Thoracic aorta (tissue), 2 donors: ENCODE measurements around the gene GAB2. TPM values are rescaled to one million over a fixed set of nuclear protein-coding genes. Genes with fewer than 3 reads are reported as not detected.

ENCODE experiments used
- ATAC-seq: fragments of 150-250 bp; one replicate; pipeline ENCODE4 v1.8.0; 2017; ENCODE audit warnings: low read depth; ENCODE audit not compliant: insufficient number of reproducible peaks, low FRiP score
- DNase-seq: peaks from one replicate; pipeline ENCODE4 v3.0.0-alpha.2; 2020; ENCODE audit warnings: low spot score
- H3K27ac ChIP-seq, 2 donors: fragments of 200-600 bp; sonication (generic); 1 replicate in 1 of 2; 2 replicates in 1 of 2; pipeline ENCODE4 v1.5.1; 2016; ENCODE audit warnings: mild to moderate bottlenecking in 2 of 2, moderate library complexity in 2 of 2
- H3K27me3 ChIP-seq: fragments of 200-600 bp; sonication (generic); replicated peaks from 2 replicates; pipeline ENCODE4 v1.6.0; 2016; ENCODE audit warnings: mild to moderate bottlenecking; ENCODE audit not compliant: insufficient read depth
- H3K36me3 ChIP-seq: fragments of 200-600 bp; sonication (generic); one replicate; pipeline ENCODE4 v1.5.1; 2016
- H3K4me1 ChIP-seq, 2 donors: fragments of 200-600 bp; sonication (generic); 1 replicate in 1 of 2; 2 replicates in 1 of 2; pipeline versions ENCODE4 v1.5.1 to v1.6.0; 2016; ENCODE audit warnings: low read depth in 2 of 2, mild to moderate bottlenecking in 1 of 2; ENCODE audit not compliant: control insufficient read depth in 1 of 2
- H3K4me3 ChIP-seq: fragments of 200-600 bp; sonication (generic); 2 replicates; pipeline ENCODE4 v1.5.1; 2016; ENCODE audit warnings: mild to moderate bottlenecking
- H3K9me3 ChIP-seq: fragments of 200-600 bp; sonication (generic); 2 replicates; pipeline ENCODE4 v1.5.1; 2016
- CTCF ChIP-seq: fragments of 200-600 bp; sonication (generic); IDR thresholded peaks from one replicate; pipeline ENCODE4 v1.5.1; 2019; ENCODE audit warnings: antibody characterized with exemption
- total RNA-seq, 2 donors: library from RNA; depleted of rRNA; stranded (reverse); fragments of >200 nt; gene quantifications; one replicate each; pipeline versions ENCODE4 v1.1.0 to v1.2.3, GENCODE V29; 2016

The GAB2 gene
- total RNA-seq, 2 donors from 2014 or later, result 65.4 to 91.5 TPM

DNA sequence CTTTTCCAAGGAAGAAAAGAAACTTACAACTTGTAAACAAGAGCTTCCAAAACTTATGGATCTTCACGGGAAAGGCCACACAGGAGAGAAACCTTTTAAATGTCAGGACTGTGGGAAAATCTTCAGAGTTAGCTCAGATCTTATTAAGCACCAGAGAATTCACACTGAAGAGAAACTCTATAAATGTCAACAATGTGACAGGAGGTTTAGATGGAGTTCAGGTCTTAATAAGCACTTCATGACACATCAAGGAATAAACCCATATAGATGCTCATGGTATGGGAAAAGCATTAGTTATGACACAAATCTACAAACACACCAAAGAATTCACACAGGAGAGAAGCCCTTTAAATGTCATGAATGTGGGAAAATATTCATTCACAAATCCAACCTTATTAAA is 32.4 kb downstream of the GAB2 start:
- H3K27ac ChIP-seq, result no peak overlapping the region
- no peaks in the 10 kb centered on the region for H3K9me3 ChIP-seq
- no peaks in the 10 kb centered on the region for H3K36me3 ChIP-seq
- peaks cover 8 to 31% of the 10 kb centered on the region in 2 donors for H3K4me1 ChIP-seq
- no peak overlapping the region for H3K4me3 ChIP-seq
- no peak for DNase-seq
- H3K27me3 ChIP-seq, result no peaks in the 10 kb centered on the region
- no peak for ATAC-seq
- TF ChIP-seq CTCF, result no peak

- Histone ChIP-seq H3K4me1 (peaks cover 6 to 33% of the 10 kb centered on the region in 2 donors), H3K36me3 (no peaks in the 10 kb centered on the region), H3K27me3 (no peaks in the 10 kb centered on the region), H3K27ac (no peak overlapping the region), H3K4me3 (no peak overlapping the region), H3K9me3 (no peaks in the 10 kb centered on the region)
- ATAC-seq, result no peak
- DNase-seq, result no peak
- TF ChIP-seq CTCF, result no peak
These were observed 33.4 kb downstream of the GAB2 start for GRCh38 chr11:78384231-78384630.

DNA sequence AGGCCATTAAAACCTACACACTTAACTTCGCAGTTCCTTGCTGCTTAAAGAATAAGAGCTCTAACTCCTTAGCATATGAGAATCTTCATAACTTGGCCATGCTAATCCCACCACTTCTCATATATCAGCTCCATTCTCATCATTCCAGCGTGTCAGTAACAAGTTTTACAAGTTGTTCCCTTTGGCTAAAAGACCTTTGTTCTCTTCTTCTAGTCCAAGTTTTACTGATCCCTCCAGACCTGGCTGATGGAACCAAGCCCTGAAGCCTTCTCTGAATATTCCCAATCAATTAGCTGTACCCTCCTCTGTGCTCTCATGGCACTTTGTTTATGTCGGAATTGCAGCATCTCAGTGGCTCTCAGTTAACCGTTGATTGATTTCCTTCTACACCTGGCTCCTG is 35.8 kb downstream of the GAB2 start:
- no peak for ATAC-seq
- Histone ChIP-seq H3K4me3 (no peak overlapping the region), H3K27me3 (no peaks in the 10 kb centered on the region), H3K27ac (no peak overlapping the region), H3K4me1 (peaks cover 3 to 19% of the 10 kb centered on the region in 2 donors), H3K36me3 (no peaks in the 10 kb centered on the region), H3K9me3 (no peaks in the 10 kb centered on the region)
- DNase-seq, result no peak
- TF ChIP-seq CTCF, result no peak

GRCh38 chr11:78380615-78381051 is 37.0 kb downstream of the GAB2 start:
- DNase-seq (no peak), ATAC-seq (no peak)
- H3K27me3 ChIP-seq, result no peaks in the 10 kb centered on the region
- no peak overlapping the region for H3K27ac ChIP-seq
- TF ChIP-seq CTCF, result no peak
- no peaks in the 10 kb centered on the region for H3K36me3 ChIP-seq
- no peaks in the 10 kb centered on the region for H3K9me3 ChIP-seq
- peaks cover 4 to 24% of the 10 kb centered on the region in 2 donors for H3K4me1 ChIP-seq
- H3K4me3 ChIP-seq, result no peak overlapping the region

DNA sequence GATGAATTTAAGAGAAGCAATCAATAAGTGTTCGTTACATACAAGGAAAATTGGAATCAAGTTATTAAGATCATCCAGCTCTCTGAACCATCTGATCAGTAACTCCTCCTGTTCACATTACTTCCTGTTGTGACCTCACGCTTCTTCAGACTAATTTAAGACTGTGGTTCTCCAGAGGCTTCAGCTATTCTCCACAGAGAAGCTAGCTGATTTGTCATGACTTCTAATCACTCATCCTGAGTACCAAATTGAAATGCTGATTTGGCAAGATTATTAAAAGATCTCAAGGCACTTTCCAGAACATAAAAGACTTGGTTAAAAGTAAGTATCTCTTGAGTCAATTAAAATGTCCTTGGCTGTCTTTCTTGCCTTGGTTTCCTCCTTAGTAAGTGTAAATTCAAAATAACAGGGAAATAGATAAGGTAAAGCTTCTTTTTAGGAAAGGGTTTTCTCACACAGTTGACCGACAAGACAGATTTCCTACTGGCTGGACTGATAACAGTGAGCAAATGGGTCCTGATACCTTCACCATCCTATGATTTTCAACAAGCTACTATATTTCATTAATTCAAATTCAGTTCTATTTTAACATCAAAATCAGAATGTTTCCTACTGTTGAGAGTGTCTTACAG is 38.5 kb downstream of the GAB2 start:
- Histone ChIP-seq H3K4me3 (no peak overlapping the region), H3K9me3 (no peaks in the 10 kb centered on the region)
- ATAC-seq, result no peak

More for the DNA sequence above, 38.5 kb downstream of the GAB2 start:
- Histone ChIP-seq H3K4me1 (peaks cover 9 to 24% of the 10 kb centered on the region in 2 donors), H3K27me3 (no peaks in the 10 kb centered on the region), H3K36me3 (no peaks in the 10 kb centered on the region), H3K27ac (no peak overlapping the region)
- no peak for DNase-seq
- TF ChIP-seq CTCF, result no peak
